K562 (cell line): ENCODE data around the gene KSR2. TPM values are rescaled to one million over a fixed set of nuclear protein-coding genes. Genes with fewer than 3 reads are reported as not detected.
A peak's percentile ranks its signal among the peaks of the same experiment; 100 is the strongest.

Experiments
- ADNP ChIP-seq: fragments of 200-800 bp; sonication (Bioruptor generic); IDR thresholded peaks from 2 replicates; pipeline ENCODE4 v1.6.1; 2016; ENCODE audit warnings: missing genetic modification characterization, missing compliant biosample characterization
- ARID1B ChIP-seq: fragments of 450-650 bp; IDR thresholded peaks from 2 replicates; pipeline ENCODE4 v1.6.1; 2016; ENCODE audit warnings: antibody characterized with exemption, mild to moderate bottlenecking, inconsistent platforms
- CC2D1A ChIP-seq: fragments of 450-650 bp; IDR thresholded peaks from 2 replicates; pipeline ENCODE4 v1.6.1; 2017; ENCODE audit warnings: mild to moderate bottlenecking
- EP300 ChIP-seq: IDR thresholded peaks from 2 replicates; pipeline ENCODE4 v1.6.1; 2012; ENCODE audit warnings: low read length, improper control_type of control experiment
- FOXA3 ChIP-seq, 2 experiments: fragments of 450-650 bp in 1 of 2; sonication (generic) in 1 of 2; formaldehyde crosslinking; IDR thresholded peaks in 1 of 2; conservative IDR thresholded peaks in 1 of 2; 2 replicates each; pipeline versions ENCODE4 v1.4.0 to v1.8.0; 2020 to 2022; ENCODE audit warnings: mild to moderate bottlenecking in 2 of 2, missing genetic modification reagents in 1 of 2
- FOXK2 ChIP-seq, 2 experiments: fragments of 450-650 bp; IDR thresholded peaks in 1 of 2; conservative IDR thresholded peaks in 1 of 2; 2 replicates each; pipeline ENCODE4 v1.6.1; 2016; ENCODE audit warnings: low read depth in 2 of 2, mild to moderate bottlenecking in 1 of 2
- GATA2 ChIP-seq: sonication (generic); formaldehyde crosslinking; IDR thresholded peaks from 2 replicates; pipeline ENCODE4 v1.4.0; 2020; ENCODE audit warnings: mild to moderate bottlenecking, missing genetic modification reagents
- JUND ChIP-seq, 2 experiments: IDR thresholded peaks; 2 replicates in 1 of 2; 3 replicates in 1 of 2; pipeline ENCODE4 v1.6.1; 2011; ENCODE audit warnings: borderline replicate concordance in 2 of 2, low read depth in 2 of 2, low read length in 2 of 2, improper control_type of control experiment in 1 of 2, missing biosample characterization in 1 of 2, missing genetic modification characterization in 1 of 2, missing genetic modification reagents in 1 of 2
- MAFK ChIP-seq: IDR thresholded peaks from 2 replicates; pipeline ENCODE4 v1.6.1; 2011; ENCODE audit warnings: low read length, improper control_type of control experiment
- MTA1 ChIP-seq: fragments of 450-650 bp; IDR thresholded peaks from 2 replicates; pipeline ENCODE4 v1.6.1; 2017; ENCODE audit warnings: borderline replicate concordance
- TEAD1 ChIP-seq, 2 experiments: fragments of 450-650 bp in 1 of 2; sonication (generic) in 1 of 2; formaldehyde crosslinking; IDR thresholded peaks; 2 replicates each; pipeline versions ENCODE4 v1.4.0 to v1.8.0; 2020 to 2022; ENCODE audit warnings: mild to moderate bottlenecking in 2 of 2, missing genetic modification reagents in 1 of 2
- TFAP4 ChIP-seq: sonication (generic); formaldehyde crosslinking; IDR thresholded peaks from 2 replicates; pipeline ENCODE4 v1.8.0; 2022; ENCODE audit warnings: missing genetic modification reagents, mild to moderate bottlenecking, moderate library complexity, borderline replicate concordance
- TRIM24 ChIP-seq, 2 experiments: fragments of 450-650 bp; IDR thresholded peaks; 2 replicates each; pipeline ENCODE4 v1.6.1; 2016
- ZNF79 ChIP-seq: fragments of 250-450 bp; sonication (Bioruptor Pico); IDR thresholded peaks from 2 replicates; pipeline ENCODE4 v1.4.0; 2020; ENCODE audit warnings: low read depth, mild to moderate bottlenecking, moderate library complexity
- polyA plus RNA-seq, 8 experiments: library from polyadenylated mRNA; depleted of rRNA in 4 of 8; stranded (reverse) in 5 of 8; unstranded in 3 of 8; fragments of >200 nt; fragmentation: Nextera tagmentation in 2 of 8; fragmentation: Illumina TruSeq in 1 of 8; extraction: Ambion mirVana in 2 of 8; extraction: Trizol in 1 of 8; gene quantifications; 2 replicates each; pipeline versions ENCODE4 v1.2.1 to v1.2.3, GENCODE V29; 2011 to 2014; ENCODE audit warnings: inconsistent platforms in 1 of 8, missing spikeins in 1 of 8
- total RNA-seq, 7 experiments: library from RNA; depleted of rRNA in 6 of 7; stranded (reverse); fragments of >200 nt in 6 of 7; fragmentation: Illumina TruSeq in 2 of 7; extraction: Trizol in 2 of 7; gene quantifications; 2 replicates each; pipeline versions ENCODE4 v1.2.1 to v1.2.3, GENCODE V29; 2011 to 2021; ENCODE audit warnings: low replicate concordance in 1 of 7
- TF ChIP-seq, protein P1 (sequence below): sonication (generic); formaldehyde crosslinking; IDR thresholded peaks from 2 replicates; pipeline ENCODE4 v1.8.1; 2023; ENCODE audit warnings: mild to moderate bottlenecking, missing genetic modification reagents
- TF ChIP-seq, protein P2 (sequence below), 2 experiments: fragments of 450-650 bp in 1 of 2; sonication (generic) in 1 of 2; formaldehyde crosslinking in 1 of 2; IDR thresholded peaks in 1 of 2; conservative IDR thresholded peaks in 1 of 2; 2 replicates each; pipeline versions ENCODE4 v1.6.1 to v1.8.1; 2016 to 2023; ENCODE audit warnings: mild to moderate bottlenecking in 2 of 2, moderate library complexity in 2 of 2, inconsistent platforms in 1 of 2, missing genetic modification reagents in 1 of 2
- TF ChIP-seq, protein P3 (sequence below): sonication (generic); formaldehyde crosslinking; IDR thresholded peaks from 2 replicates; pipeline ENCODE4 v1.8.0; 2022; ENCODE audit warnings: missing genetic modification reagents, mild to moderate bottlenecking, borderline replicate concordance

Gene KSR2
- total and polyA plus RNA-seq, 9 of the 15 experiments (the other 6 are each of a cell fraction or from before 2014, with no cell fraction given): not detected

DNA sequence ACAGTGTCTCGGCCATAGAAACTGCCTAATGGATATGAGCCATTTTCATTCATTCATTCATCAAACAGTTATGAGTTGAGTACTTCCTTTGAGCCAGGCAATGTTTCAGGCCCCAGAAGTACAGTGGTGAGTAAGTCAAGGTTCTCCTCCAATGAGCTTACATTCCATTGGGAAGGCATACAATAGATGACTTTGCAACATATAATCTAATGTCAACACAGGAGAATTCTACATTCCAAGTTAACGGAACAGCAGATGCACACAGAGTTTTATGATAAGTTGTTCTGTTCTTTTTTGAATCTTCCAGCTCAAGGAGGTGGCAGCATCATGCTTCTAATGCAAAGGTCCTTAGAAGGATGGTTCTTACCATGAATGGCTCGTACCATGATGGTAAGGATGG, 44.5 kb upstream of the KSR2 start (continued):
- TF ChIP-seq MAFK (peak; percentile 59; the same call in 1 of the 2 replicates), ZNF79 (CRISPR knock-in tag) (no peak), FOXK2 (conservative IDR thresholded peaks at IDR 0.05 in 1 of 2, IDR thresholded peaks at IDR 0.05 in 1 of 2; ENCODE audit: low read depth in 2 of 2) (peak in 1 of 2 experiments; percentile 58; a peak in 1 of 4 replicates), ARID1B (peak; percentile 83), TRIM24 (IDR thresholded peaks at IDR 0.05) (peak; percentile 22 to 58; a peak in 1 of 4 replicates), FOXA3 (CRISPR knock-in tag; conservative IDR thresholded peaks at IDR 0.05 in 1 of 2, IDR thresholded peaks at IDR 0.05 in 1 of 2) (peak in 1 of 2 experiments; percentile 87; a peak in 3 of 4 replicates), JUND (IDR thresholded peaks at IDR 0.05; ENCODE audit: borderline replicate concordance, low read depth, low read length) (no peak), JUND (tag; IDR thresholded peaks at IDR 0.05; ENCODE audit: borderline replicate concordance, low read depth, low read length) (peak; percentile 58; the same call in 1 of the 3 replicates), TEAD1 (CRISPR knock-in tag; IDR thresholded peaks at IDR 0.05) (0 out of 4 replicates have a peak, but pooled peaks of 1 of the 2 experiments have one; percentile 55), EP300 (peak; percentile 78; the same call in 1 of the 2 replicates), MTA1 (0 out of 2 replicates have a peak, but pooled peaks have one; percentile 26), CC2D1A (0 out of 2 replicates have a peak, but pooled peaks have one; percentile 31), GATA2 (CRISPR knock-in tag) (peak; percentile 26; the same call in 1 of the 2 replicates), ADNP (tag) (no peak), TFAP4 (CRISPR knock-in tag) (no peak)
- TF ChIP-seq, protein P1, sequence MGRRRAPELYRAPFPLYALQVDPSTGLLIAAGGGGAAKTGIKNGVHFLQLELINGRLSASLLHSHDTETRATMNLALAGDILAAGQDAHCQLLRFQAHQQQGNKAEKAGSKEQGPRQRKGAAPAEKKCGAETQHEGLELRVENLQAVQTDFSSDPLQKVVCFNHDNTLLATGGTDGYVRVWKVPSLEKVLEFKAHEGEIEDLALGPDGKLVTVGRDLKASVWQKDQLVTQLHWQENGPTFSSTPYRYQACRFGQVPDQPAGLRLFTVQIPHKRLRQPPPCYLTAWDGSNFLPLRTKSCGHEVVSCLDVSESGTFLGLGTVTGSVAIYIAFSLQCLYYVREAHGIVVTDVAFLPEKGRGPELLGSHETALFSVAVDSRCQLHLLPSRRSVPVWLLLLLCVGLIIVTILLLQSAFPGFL (CRISPR knock-in tag): no peak
- TF ChIP-seq, protein P2, sequence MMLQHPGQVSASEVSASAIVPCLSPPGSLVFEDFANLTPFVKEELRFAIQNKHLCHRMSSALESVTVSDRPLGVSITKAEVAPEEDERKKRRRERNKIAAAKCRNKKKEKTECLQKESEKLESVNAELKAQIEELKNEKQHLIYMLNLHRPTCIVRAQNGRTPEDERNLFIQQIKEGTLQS (IDR thresholded peaks at IDR 0.05): no peak
- TF ChIP-seq, protein P2 (CRISPR knock-in tag; conservative IDR thresholded peaks at IDR 0.05): no peak
- TF ChIP-seq, protein P3, sequence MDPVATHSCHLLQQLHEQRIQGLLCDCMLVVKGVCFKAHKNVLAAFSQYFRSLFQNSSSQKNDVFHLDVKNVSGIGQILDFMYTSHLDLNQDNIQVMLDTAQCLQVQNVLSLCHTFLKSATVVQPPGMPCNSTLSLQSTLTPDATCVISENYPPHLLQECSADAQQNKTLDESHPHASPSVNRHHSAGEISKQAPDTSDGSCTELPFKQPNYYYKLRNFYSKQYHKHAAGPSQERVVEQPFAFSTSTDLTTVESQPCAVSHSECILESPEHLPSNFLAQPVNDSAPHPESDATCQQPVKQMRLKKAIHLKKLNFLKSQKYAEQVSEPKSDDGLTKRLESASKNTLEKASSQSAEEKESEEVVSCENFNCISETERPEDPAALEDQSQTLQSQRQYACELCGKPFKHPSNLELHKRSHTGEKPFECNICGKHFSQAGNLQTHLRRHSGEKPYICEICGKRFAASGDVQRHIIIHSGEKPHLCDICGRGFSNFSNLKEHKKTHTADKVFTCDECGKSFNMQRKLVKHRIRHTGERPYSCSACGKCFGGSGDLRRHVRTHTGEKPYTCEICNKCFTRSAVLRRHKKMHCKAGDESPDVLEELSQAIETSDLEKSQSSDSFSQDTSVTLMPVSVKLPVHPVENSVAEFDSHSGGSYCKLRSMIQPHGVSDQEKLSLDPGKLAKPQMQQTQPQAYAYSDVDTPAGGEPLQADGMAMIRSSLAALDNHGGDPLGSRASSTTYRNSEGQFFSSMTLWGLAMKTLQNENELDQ (CRISPR knock-in tag): no peak
